Parietal lobe (tissue), 1 donor: ENCODE results near the gene PCDHGA6. TPM values are rescaled to one million over a fixed set of nuclear protein-coding genes. Genes with fewer than 3 reads are reported as not detected.

Experiments used
- total RNA-seq: library from RNA; depleted of rRNA; stranded (reverse); fragments of >200 nt; gene quantifications from one replicate; pipeline ENCODE4 v1.2.3, GENCODE V29; 2014

The PCDHGA6 gene
- 29.1 TPM for total RNA-seq

GRCh38 chr5:141373673-141374317 lies at the start of gene PCDHGA6:
Gene PCDHGA6, plus strand, starts transcription at chr5:141373891. Its CDS starts 193 bp downstream, at chr5:141374084.

GRCh38 chr5:141330299-141331080 lies 43.2 kb upstream of the PCDHGA6 start, which contains the start of gene PCDHGA1:
Gene PCDHGA1, plus strand, starts transcription at chr5:141330514.

DNA sequence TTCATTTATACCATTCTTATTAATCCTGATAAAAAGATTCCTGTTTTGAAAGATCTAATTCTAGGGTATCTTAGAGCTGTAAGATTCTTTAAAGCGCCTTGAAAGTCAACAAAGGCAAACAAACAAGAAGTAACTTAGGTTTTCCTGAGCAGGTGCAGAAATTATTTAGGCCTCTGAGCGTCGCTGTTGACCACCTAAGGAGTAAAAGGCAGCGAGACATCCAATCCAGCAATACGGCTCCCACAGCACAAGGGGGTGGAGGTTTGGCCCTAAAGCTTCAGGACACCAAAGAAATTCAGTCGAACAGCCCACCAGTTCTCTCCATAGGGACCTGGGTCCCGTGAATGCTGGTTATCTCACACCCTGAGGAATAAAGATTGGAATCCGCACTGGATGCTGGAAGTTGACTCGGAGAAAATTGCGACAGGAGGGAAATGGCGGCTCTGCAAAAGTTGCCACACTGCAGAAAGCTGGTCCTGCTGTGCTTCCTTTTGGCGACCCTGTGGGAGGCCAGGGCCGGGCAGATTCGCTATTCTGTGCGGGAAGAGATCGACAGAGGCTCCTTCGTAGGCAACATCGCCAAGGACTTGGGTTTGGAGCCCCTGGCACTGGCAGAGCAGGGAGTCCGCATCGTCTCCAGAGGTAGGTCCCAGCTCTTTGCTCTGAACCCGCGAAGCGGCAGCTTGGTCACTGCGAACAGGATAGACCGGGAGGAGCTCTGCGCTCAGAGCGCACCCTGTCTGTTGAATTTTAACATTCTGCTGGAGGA lies 35.0 kb upstream of the PCDHGA6 start, which contains the start of gene PCDHGA2:
Gene PCDHGA2, plus strand, starts transcription at position 223 of the 769 bp plus-strand sequence.

GRCh38 chr5:141343242-141343952 lies 30.3 kb upstream of the PCDHGA6 start, which contains the start of gene PCDHGA3:
Gene PCDHGA3, plus strand, starts transcription at chr5:141343829. Its CDS starts 205 bp downstream, at chr5:141344034.

DNA sequence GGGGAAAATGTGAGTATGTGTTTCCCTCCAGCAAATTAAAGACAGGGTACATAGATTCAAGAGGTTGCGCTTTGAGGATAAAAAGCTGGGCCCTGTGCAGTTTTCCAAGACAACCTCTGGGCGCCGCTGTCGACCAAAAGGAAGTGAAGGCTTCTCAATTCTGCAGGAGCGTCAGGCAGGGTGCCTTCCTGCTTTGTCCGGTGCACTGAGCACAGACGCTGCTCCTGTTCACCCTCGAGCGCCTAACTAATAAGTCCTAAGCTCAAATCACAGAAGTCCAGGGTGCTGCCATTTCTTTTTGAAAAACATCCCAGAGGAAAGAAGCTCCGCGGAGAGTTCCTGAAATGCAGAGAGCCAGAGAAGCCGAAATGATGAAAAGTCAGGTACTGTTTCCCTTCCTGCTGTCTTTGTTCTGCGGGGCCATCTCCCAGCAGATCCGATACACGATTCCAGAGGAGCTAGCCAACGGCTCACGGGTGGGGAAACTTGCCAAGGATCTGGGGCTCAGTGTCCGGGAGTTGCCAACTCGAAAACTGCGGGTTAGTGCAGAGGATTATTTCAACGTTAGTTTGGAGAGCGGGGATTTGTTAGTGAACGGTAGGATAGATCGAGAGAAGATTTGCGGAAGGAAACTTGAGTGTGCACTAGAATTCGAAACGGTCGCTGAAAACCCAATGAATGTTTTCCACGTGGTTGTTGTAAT lies 23.6 kb upstream of the PCDHGA6 start, which contains the start of gene PCDHGB1:
Gene PCDHGB1, plus strand, starts transcription at position 183 of the 703 bp plus-strand sequence. Its CDS starts 162 bp downstream, at position 345.

DNA sequence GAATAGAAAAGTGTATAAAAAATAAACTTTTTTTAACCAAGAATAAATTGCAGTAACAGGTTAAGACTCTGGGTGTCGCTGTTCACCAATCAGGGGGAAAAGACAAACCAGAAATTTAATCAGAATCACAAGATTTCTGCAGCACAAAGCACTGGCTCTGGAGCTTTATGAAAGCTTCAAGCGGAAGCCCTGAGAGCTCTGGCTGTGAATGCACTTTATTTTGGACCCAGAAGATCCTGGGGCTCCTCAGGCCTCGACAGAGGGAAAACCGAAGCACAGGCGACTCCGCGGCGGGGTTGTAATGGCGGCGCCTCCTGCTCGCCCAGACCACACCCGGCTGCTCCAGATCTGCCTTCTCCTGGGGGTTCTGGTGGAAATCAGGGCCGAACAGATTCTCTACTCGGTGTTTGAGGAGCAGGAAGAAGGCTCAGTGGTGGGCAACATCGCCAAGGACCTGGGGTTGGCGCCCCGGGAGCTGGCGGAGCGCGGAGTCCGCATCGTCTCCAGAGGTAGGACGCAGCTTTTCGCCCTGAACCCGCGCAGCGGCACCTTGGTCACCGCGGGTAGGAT lies 18.7 kb upstream of the PCDHGA6 start, which contains the start of gene PCDHGA4:
Gene PCDHGA4, plus strand, starts transcription at position 122 of the 570 bp plus-strand sequence. Its CDS starts 87 bp downstream, at position 209.

DNA sequence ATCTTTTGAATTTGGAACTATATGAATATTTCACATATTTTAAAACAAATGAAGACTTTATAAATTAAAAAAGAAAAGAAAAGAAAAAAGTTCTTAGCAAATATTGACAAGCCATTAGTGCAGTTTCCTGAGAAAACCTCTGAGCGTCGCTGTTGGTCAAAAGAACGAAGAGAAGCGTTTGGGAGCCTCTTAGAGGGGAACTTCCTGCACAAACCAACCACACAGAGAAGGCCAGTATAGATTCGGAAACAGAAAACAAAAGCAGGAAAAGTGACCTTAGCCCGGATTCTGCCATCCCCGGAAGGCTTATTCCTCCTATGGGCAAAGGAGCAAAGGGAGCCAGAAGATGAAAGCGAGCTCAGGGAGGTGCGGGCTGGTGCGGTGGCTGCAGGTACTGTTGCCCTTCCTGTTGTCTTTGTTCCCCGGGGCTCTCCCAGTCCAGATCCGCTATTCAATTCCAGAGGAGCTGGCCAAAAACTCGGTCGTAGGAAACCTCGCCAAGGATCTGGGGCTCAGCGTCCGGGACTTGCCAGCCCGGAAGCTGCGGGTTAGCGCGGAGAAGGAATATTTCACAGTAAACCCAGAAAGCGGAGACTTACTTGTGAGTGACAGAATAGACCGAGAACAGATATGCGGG lies 13.8 kb upstream of the PCDHGA6 start, which contains the start of gene PCDHGB2:
Gene PCDHGB2, plus strand, starts transcription at position 205 of the 637 bp plus-strand sequence. Its CDS starts 142 bp downstream, at position 347.

DNA sequence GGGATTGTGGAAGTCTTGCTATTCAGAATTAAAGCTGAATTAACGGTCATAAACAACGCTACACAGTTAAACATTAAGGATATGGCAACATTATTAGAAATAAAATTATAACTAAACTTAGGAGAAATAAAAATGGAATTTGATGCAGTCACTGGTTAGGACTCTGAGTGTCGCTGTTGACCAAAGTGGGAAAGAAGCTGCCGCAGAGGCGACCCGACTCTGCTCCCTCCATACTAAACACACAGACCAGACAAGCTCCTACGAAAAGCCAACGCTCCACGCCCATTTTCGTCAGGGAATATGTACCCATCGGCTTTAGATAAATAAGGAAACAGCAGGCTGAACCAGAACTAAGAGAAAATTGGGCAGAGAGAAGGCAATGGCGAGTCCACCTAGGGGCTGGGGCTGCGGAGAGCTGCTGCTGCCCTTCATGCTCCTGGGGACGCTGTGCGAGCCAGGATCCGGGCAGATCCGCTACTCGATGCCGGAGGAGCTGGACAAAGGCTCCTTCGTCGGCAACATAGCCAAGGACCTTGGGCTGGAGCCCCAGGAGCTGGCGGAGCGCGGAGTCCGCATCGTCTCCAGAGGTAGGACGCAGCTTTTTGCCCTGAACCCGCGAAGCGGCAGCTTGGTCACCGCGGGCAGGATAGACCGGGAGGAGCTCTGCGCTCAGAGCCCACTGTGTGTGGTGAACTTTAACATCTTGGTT lies 9.6 kb upstream of the PCDHGA6 start, which contains the start of gene PCDHGA5:
Gene PCDHGA5, plus strand, starts transcription at position 211 of the 709 bp plus-strand sequence. Its CDS starts 169 bp downstream, at position 380.

DNA sequence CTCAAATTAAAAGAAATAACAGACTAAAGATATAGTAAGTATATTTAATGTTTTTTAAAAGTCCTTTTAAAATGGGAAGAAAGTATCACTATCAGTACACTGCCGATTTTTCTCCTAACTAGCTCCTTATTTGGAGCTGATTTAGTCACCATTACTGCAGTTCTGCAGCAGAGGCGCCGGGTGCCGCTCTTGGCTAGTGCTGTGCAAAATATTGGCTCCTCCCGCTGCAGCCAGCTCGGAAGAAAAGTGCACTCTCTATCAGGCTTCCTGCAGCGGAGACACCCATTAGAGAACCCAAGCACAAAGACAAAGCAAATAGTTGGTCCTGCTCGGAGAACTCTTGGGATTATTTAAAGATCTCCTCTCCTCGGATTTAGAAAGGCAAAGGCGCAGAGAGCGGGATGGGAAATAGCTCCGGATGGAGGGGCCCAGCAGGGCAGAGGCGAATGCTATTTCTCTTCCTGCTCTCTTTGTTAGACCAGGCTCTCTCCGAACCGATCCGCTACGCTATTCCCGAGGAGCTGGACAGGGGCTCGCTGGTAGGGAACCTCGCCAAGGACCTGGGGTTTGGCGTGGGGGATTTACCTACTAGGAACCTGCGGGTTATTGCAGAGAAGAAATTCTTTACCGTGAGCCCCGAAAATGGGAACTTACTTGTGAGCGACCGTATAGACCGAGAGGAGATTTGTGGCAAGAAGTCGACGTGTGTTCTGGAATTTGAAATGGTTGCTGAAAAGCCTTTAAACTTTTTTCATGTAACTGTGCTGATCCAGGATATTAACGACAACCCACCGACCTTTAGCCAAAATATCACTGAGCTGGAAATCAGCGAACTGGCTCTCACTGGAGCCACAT lies 3.5 kb upstream of the PCDHGA6 start, which contains the start of gene PCDHGB3:
Gene PCDHGB3, plus strand, starts transcription at position 249 of the 855 bp plus-strand sequence. Its CDS starts 153 bp downstream, at position 402.

DNA sequence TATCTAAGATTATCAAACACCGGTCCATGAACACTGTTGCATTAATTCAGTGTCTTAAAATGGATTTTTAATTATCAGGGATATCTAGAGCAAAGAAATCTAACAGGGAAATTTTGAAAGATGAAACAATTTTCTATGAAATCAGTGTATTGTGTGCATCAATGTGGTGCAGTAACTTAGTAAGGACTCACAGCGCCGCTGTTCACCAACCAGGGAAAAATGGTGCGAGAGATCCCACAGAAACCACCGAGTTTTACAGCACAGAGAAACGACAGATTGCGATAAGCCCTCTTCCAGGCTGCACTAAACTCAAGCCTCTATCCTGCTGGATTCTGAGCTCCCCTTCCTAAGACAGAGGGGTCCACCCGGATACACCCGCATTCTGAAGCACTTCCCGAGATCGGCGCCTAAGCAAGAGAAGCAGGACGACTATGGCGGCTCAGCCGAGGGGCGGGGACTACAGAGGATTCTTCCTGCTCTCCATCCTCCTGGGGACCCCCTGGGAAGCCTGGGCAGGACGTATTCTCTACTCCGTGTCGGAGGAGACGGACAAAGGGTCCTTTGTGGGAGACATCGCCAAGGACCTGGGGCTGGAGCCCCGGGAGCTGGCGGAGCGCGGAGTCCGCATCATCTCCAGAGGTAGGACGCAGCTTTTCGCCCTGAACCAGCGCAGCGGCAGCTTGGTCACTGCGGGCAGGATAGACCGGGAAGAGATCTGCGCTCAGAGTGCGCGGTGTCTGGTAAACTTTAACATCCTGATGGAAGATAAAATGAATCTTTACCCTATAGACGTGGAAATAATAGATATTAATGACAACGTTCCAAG lies 9.0 kb downstream of the PCDHGA6 start, which contains the start of gene PCDHGA7:
Gene PCDHGA7, plus strand, starts transcription at position 274 of the 826 bp plus-strand sequence. Its CDS starts 158 bp downstream, at position 432.

DNA sequence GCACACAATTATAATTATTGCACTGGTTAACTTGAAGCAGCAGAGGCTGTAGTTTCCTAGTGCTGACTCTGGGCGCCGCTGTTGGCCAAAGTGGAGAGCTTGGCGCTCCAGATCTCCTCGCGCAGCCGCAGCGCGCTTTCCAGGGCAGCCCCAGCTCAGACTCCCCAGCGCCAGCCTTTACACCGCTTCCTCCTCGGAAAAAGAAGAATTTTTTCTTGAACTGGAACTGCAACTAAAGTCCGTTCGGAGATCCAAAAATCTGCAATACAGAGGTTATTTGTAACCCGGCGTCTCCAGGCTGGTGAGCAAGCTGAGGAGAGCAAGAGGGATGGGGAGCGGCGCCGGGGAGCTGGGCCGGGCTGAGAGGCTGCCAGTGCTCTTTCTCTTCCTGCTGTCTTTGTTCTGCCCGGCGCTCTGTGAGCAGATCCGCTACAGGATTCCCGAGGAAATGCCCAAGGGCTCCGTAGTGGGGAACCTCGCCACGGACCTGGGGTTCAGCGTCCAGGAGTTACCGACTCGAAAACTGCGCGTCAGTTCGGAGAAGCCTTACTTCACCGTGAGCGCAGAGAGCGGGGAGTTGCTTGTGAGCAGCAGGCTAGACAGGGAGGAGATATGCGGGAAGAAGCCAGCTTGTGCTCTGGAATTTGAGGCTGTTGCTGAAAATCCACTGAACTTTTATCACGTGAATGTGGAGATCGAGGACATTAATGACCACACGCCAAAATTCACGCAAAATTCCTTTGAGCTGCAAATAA lies 14.0 kb downstream of the PCDHGA6 start, which contains the start of gene PCDHGB4:
Gene PCDHGB4, plus strand, starts transcription at position 142 of the 755 bp plus-strand sequence. Its CDS starts 187 bp downstream, at position 329.

DNA sequence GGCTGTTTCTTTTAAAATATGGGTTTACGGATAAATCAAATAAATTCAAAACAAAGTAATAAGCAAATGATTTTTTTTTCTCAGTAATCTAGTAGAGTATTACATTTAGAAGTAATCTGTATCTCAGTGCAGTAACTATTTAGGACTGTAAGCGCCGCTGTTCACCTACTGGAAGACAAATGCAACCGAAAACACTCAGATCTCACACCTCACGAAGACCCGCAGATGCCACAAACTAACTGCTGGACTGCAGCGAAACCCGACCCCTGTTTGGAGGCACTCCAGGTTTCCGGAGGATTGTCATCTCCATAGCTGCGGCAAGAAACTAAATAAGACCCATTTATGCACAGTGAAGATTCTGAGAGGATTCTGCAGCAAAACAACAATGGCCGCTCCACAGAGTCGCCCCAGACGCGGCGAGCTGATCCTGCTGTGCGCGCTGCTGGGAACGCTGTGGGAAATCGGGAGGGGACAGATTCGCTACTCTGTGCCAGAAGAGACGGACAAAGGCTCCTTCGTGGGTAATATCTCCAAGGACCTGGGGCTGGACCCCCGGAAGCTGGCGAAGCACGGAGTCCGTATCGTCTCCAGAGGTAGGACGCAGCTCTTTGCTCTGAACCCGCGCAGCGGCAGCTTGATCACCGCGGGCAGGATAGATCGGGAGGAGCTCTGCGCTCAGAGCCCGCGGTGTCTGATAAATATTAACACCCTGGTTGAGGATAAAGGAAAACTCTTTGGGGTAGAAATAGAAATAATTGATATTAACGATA lies 18.9 kb downstream of the PCDHGA6 start, which contains the start of gene PCDHGA8:
Gene PCDHGA8, plus strand, starts transcription at position 205 of the 770 bp plus-strand sequence. Its CDS starts 181 bp downstream, at position 386.

GRCh38 chr5:141397756-141398551 lies 24.3 kb downstream of the PCDHGA6 start, which contains the start of gene PCDHGB5:
Gene PCDHGB5, plus strand, starts transcription at chr5:141397947. Its CDS starts 181 bp downstream, at chr5:141398128.

GRCh38 chr5:141402553-141403243 lies 29.0 kb downstream of the PCDHGA6 start, which contains the start of gene PCDHGA9:
Gene PCDHGA9, plus strand, starts transcription at chr5:141402778. Its CDS starts 175 bp downstream, at chr5:141402953.

